PC-9 (cell line): Measurements from ENCODE around the gene RIPK4. TPM values are rescaled to one million over a fixed set of nuclear protein-coding genes. Genes with fewer than 3 reads are reported as not detected.

ENCODE experiments used
- BruUV-seq: library from RNA; stranded (reverse); fragments of 400-500 nt; replicated peaks from 2 replicates; lab custom pipeline; 2021; lab: Mats Ljungman, UMichigan
- CTCF ChIA-PET: fragments of 300-600 bp; sonication (Branson Sonifier 250); formaldehyde crosslinking; loops from one replicate; lab custom pipeline; 2022; ENCODE audit warnings: antibody characterized with exemption; lab: Charles Lee
- POLR2A ChIA-PET: fragments of 300-600 bp; sonication (Branson Sonifier 250); formaldehyde crosslinking; loops from one replicate; lab custom pipeline; 2022; ENCODE audit warnings: antibody characterized with exemption; ENCODE audit not compliant: unreplicated experiment; lab: Charles Lee
- DNase-seq, 2 experiments: peaks; one replicate each; pipeline versions ENCODE4 v3.0.0 to v3.0.0-alpha.2; 2015 to 2022; ENCODE audit warnings: mixed read lengths in 1 of 2
- H2AFZ ChIP-seq: fragments of 200-600 bp; sonication (generic); 2 replicates; pipeline ENCODE4 v1.8.1; 2017; ENCODE audit warnings: antibody characterized with exemption
- H3F3A ChIP-seq: fragments of 200-600 bp; sonication (generic); 2 replicates; pipeline ENCODE4 v1.8.1; 2017; ENCODE audit warnings: antibody characterized with exemption, mild to moderate bottlenecking, low read depth; ENCODE audit not compliant: insufficient read depth
- H3K27ac ChIP-seq: fragments of 200-600 bp; sonication (generic); 2 replicates; pipeline ENCODE4 v1.6.1; 2016; ENCODE audit warnings: mixed run types
- H3K27me3 ChIP-seq: fragments of 200-600 bp; sonication (generic); 2 replicates; pipeline ENCODE4 v1.6.1; 2016; ENCODE audit warnings: low read depth, mixed run types; ENCODE audit not compliant: insufficient read depth
- H3K36me3 ChIP-seq: fragments of 200-600 bp; sonication (generic); 2 replicates; pipeline ENCODE4 v1.6.1; 2016; ENCODE audit warnings: low read depth, mixed run types
- H3K4me1 ChIP-seq: fragments of 200-600 bp; sonication (generic); replicated peaks from 2 replicates; pipeline ENCODE4 v1.6.1; 2016; ENCODE audit warnings: mixed run types; ENCODE audit not compliant: insufficient read depth
- H3K4me2 ChIP-seq: fragments of 200-600 bp; sonication (generic); 2 replicates; pipeline ENCODE4 v1.6.1; 2017; ENCODE audit warnings: mixed run types
- H3K4me3 ChIP-seq: fragments of 200-600 bp; sonication (generic); 2 replicates; pipeline ENCODE4 v1.6.1; 2016; ENCODE audit warnings: mixed run types
- H3K79me2 ChIP-seq: fragments of 200-600 bp; sonication (generic); 2 replicates; pipeline ENCODE4 v1.6.1; 2017; ENCODE audit warnings: low read depth, mixed run types
- H3K9me2 ChIP-seq: fragments of 200-600 bp; sonication (generic); 2 replicates; pipeline ENCODE4 v1.8.1; 2017; ENCODE audit warnings: mild to moderate bottlenecking; ENCODE audit not compliant: insufficient read depth
- H3K9me3 ChIP-seq: fragments of 200-600 bp; sonication (generic); 2 replicates; pipeline ENCODE4 v1.8.1; 2016; ENCODE audit warnings: low read depth; ENCODE audit not compliant: insufficient read depth
- H4K20me1 ChIP-seq: fragments of 200-600 bp; sonication (generic); 2 replicates; pipeline ENCODE4 v1.8.1; 2017; ENCODE audit not compliant: insufficient read depth
- CTCF ChIP-seq: fragments of 200-600 bp; sonication (generic); conservative IDR thresholded peaks from 2 replicates; pipeline ENCODE4 v1.6.1; 2017; ENCODE audit warnings: mixed run types, antibody characterized with exemption, mild to moderate bottlenecking, moderate library complexity
- EZH2 ChIP-seq: fragments of 200-600 bp; sonication (generic); IDR thresholded peaks from 2 replicates; pipeline ENCODE4 v1.8.0; 2017; ENCODE audit warnings: antibody characterized with exemption, low read depth
- intact Hi-C: fragments of 100-400 bp; cut with micrococcal nuclease; formaldehyde crosslinking; loops from one replicate; pipeline ENCODE4 v1.10.0; 2022; ENCODE audit not compliant: unreplicated experiment
- total RNA-seq: library from RNA; stranded (reverse); gene quantifications from 2 replicates; pipeline ENCODE4 v1.2.3, GENCODE V29; 2021

RIPK4 gene
- total RNA-seq, 1 experiment from 2014 or later: 30.1 TPM

- H3F3A ChIP-seq: peaks cover 93% of the 10 kb centered on the region
- TF ChIP-seq EZH2: no peak
- TF ChIP-seq CTCF: no peak
- intact Hi-C loops: no loop called here
- peak overlapping the region; percentile 74 for H3K4me2 ChIP-seq
- H3K9me3 ChIP-seq: no peaks in the 10 kb centered on the region
- H4K20me1 ChIP-seq: peaks cover 88% of the 10 kb centered on the region
- DNase-seq: peak in 1 of 2 experiments; percentile 82
- H3K9me2 ChIP-seq: no peaks in the 10 kb centered on the region
- peak overlapping the region; percentile 37; the same call in 1 of the 2 replicates for H3K4me3 ChIP-seq
- H3K36me3 ChIP-seq: peaks cover 33% of the 10 kb centered on the region
- no TSS peak for BruUV-seq
- H2AFZ ChIP-seq: no peak overlapping the region
- peaks cover 99% of the 10 kb centered on the region for H3K79me2 ChIP-seq
- peaks cover 98% of the 10 kb centered on the region for H3K4me1 ChIP-seq
- no peaks in the 10 kb centered on the region for H3K27me3 ChIP-seq
- ChIA-PET CTCF (interaction anchor here (0.5 kb wide), 1 partner anchor 67 kb away, joined by 9 read pairs; no protein-coding TSS in a partner anchor), POLR2A (interaction anchor here (0.6 kb wide), 1 partner anchor 38 kb away, joined by 3 read pairs; no protein-coding TSS in a partner anchor)
- H3K27ac ChIP-seq: peak overlapping the region; percentile 75
These were observed 10.7 kb downstream of the RIPK4 start for GRCh38 chr21:41755934-41756773.

- H3K27ac ChIP-seq: peak overlapping the region; percentile 75
- H3K36me3 ChIP-seq: peaks cover 38% of the 10 kb centered on the region
- peaks cover 88% of the 10 kb centered on the region for H4K20me1 ChIP-seq
- POLR2A ChIA-PET: interaction anchor here (0.6 kb wide), 1 partner anchor 37 kb away, joined by 3 read pairs; no protein-coding TSS in a partner anchor
- H3K4me3 ChIP-seq: peak overlapping the region; percentile 37; the same call in 1 of the 2 replicates
- intact Hi-C loops: no loop called here
- TF ChIP-seq EZH2: no peak
- peaks cover 98% of the 10 kb centered on the region for H3K4me1 ChIP-seq
- H2AFZ ChIP-seq: no peak overlapping the region
- H3F3A ChIP-seq: peaks cover 93% of the 10 kb centered on the region
- H3K9me2 ChIP-seq: no peaks in the 10 kb centered on the region
- H3K4me2 ChIP-seq: peak overlapping the region; percentile 74
- no peaks in the 10 kb centered on the region for H3K27me3 ChIP-seq
- peaks cover 99% of the 10 kb centered on the region for H3K79me2 ChIP-seq
- no TSS peak for BruUV-seq
- CTCF ChIA-PET: interaction anchor here (0.5 kb wide), 1 partner anchor 67 kb away, joined by 9 read pairs; no protein-coding TSS in a partner anchor
- no peaks in the 10 kb centered on the region for H3K9me3 ChIP-seq
- peak in 1 of 2 experiments; percentile 48 for DNase-seq
These were observed 11.5 kb downstream of the RIPK4 start for GRCh38 chr21:41755258-41755933.

- no peaks in the 10 kb centered on the region for H3K27me3 ChIP-seq
- peaks cover 99% of the 10 kb centered on the region for H3K79me2 ChIP-seq
- H3F3A ChIP-seq: peaks cover 93% of the 10 kb centered on the region
- no peak overlapping the region for H2AFZ ChIP-seq
- H3K4me1 ChIP-seq: peaks cover 96% of the 10 kb centered on the region
- peaks cover 88% of the 10 kb centered on the region for H4K20me1 ChIP-seq
- TF ChIP-seq EZH2 (no peak), CTCF (no peak)
- H3K9me3 ChIP-seq: no peaks in the 10 kb centered on the region
- H3K27ac ChIP-seq: peak overlapping the region; percentile 75
- peak in 1 of 2 experiments; percentile 44 for DNase-seq
- H3K4me2 ChIP-seq: peak overlapping the region; percentile 74
- BruUV-seq: no TSS peak
- H3K4me3 ChIP-seq: peak overlapping the region; percentile 37; the same call in 1 of the 2 replicates
- intact Hi-C loops: loop anchor here (5.0 kb wide), 1 partner anchor 37 kb away; no protein-coding TSS in a partner anchor
- POLR2A ChIA-PET: no interaction called here
- H3K36me3 ChIP-seq: peaks cover 47% of the 10 kb centered on the region
- H3K9me2 ChIP-seq: no peaks in the 10 kb centered on the region
- CTCF ChIA-PET: no interaction called here
These were observed 12.4 kb downstream of the RIPK4 start for GRCh38 chr21:41754479-41754891.
